T1000 (cell line): Measurements from ENCODE around the gene HOXC9.

ENCODE experiments used
- DNase-seq: peaks from one replicate; lab custom pipeline; 2025; ENCODE audit warnings: mixed read lengths; lab: John Stamatoyannopoulos, UW

Gene HOXC9

GRCh38 chr12:54028314-54029201 lies 28.6 kb downstream of the HOXC9 start, which contains the start of gene HOXC6:
Gene HOXC6, plus strand, starts transcription at chr12:54028440. Its CDS starts 82 bp downstream, at chr12:54028522.
- DNase-seq = no peak

DNA sequence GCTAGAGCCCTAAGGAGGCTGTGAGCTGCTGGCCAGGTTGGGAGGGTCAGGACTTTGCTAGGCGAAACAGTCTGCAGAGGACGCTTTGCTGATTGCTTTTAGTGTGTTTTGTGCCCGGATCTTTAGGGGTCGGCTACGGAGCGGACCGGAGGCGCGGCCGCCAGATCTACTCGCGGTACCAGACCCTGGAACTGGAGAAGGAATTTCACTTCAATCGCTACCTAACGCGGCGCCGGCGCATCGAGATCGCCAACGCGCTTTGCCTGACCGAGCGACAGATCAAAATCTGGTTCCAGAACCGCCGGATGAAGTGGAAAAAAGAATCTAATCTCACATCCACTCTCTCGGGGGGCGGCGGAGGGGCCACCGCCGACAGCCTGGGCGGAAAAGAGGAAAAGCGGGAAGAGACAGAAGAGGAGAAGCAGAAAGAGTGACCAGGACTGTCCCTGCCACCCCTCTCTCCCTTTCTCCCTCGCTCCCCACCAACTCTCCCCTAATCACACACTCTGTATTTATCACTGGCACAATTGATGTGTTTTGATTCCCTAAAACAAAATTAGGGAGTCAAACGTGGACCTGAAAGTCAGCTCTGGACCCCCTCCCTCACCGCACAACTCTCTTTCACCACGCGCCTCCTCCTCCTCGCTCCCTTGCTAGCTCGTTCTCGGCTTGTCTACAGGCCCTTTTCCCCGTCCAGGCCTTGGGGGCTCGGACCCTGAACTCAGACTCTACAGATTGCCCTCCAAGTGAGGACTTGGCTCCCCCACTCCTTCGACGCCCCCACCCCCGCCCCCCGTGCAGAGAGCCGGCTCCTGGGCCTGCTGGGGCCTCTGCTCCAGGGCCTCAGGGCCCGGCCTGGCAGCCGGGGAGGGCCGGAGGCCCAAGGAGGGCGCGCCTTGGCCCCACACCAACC lies 29.8 kb downstream of the HOXC9 start:
- no peak for DNase-seq

DNA sequence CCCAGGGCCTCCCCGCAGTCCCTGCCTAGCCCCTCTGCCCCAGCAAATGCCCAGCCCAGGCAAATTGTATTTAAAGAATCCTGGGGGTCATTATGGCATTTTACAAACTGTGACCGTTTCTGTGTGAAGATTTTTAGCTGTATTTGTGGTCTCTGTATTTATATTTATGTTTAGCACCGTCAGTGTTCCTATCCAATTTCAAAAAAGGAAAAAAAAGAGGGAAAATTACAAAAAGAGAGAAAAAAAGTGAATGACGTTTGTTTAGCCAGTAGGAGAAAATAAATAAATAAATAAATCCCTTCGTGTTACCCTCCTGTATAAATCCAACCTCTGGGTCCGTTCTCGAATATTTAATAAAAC lies 30.5 kb downstream of the HOXC9 start:
- DNase-seq = no peak

DNA sequence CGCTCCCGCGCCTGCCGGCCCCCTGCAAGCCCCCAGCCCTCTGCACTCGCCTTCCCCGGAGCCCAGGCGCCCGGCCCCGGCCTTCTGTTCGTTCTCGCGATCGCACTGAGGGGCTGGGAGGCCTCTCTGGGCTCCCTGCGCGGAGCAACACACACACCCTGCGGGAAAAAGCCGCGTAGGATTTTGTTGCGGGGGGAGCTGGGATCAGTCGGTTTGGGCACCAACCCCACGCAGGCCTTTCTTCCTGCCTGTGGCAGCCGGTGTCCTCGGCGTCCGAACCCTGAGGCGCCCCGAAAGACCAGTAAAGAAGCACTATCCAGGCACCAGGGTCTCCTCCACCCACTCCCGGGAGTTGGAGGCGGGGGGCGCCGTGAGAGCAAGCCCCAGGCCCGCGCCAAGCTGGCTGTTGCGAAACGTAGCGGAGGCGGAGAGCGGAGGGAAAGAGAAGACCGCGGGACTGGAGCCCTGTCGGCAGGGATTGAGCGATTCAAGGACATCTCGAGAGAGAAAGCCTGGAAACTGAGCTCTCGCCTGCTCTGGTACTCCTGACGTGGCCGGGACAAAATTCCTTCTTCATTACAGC lies 31.0 kb downstream of the HOXC9 start:
- no peak for DNase-seq

DNA sequence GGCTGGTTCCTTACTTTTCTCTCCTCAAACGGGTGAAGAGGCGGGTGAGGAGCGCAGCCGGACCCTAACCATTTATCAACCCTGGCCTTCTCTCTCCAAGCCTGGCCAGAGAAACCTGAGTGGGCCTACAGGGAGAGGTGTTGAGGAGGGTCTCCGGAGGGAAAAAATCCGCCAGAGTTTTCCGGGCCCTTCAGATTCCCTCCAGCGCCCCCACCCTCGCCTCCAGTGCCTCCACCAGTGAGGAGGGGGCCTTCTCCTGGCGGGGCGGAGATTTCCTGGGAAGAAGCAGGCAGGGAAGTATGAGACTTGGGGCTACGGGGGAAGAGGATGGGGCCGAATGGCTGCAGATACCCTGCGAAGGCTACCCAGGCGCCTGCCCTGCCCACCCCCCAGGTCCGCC lies 31.5 kb downstream of the HOXC9 start:
- DNase-seq = no peak

DNA sequence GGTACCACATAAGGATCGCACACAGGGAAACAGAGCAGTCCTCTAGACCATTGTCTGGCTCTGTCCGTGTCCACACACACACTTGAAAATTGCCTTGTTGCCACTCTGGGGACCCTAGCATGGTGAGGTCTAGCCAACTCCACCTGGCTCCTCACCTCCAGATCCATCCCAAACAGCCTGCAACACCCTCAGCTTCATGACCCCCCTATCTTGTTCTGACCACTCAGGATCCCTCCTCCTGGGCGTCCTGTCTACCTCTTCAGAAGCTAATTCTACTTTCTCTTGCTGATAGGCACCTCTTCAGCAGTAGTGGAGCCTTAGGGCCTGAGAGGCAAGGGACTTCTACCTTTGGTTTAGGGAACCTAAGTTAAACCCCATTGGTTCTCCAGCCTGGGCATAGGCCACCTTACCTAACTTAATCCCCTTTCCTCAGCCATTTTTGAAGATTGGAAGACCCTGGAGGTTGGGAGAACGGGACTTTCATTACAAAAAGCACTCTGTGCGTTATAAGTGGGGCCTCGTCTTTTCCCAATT lies 32.2 kb downstream of the HOXC9 start:
- no peak for DNase-seq

DNA sequence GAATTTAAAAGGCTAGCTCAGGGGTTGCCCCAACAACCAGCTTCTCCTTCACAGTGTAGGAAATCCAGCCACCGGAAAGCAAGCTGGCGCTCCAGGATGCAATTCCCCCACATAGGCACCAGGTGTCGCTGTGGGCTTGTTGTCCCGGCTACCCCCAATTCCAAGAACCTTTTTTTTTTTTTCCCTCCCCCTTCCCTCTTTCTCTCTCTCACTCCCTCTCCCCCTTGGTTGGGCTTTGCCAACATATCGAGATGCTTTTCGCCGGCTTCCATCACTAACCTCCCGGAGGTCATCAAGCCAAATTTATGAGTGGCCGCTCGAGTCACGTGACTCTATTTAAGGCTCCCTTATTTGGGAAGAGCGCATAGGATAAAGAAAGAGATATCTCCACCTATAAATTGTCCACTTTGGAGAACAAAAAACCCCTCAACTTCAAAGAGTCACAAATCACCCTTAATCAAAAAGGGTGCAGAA lies 32.7 kb downstream of the HOXC9 start, which contains the start of gene HOXC5:
Gene HOXC5 (plus strand): TSS at position 424 of the 474 bp plus-strand sequence. CDS start 73 bp downstream, outside the sequence.
- DNase-seq = no peak

DNA sequence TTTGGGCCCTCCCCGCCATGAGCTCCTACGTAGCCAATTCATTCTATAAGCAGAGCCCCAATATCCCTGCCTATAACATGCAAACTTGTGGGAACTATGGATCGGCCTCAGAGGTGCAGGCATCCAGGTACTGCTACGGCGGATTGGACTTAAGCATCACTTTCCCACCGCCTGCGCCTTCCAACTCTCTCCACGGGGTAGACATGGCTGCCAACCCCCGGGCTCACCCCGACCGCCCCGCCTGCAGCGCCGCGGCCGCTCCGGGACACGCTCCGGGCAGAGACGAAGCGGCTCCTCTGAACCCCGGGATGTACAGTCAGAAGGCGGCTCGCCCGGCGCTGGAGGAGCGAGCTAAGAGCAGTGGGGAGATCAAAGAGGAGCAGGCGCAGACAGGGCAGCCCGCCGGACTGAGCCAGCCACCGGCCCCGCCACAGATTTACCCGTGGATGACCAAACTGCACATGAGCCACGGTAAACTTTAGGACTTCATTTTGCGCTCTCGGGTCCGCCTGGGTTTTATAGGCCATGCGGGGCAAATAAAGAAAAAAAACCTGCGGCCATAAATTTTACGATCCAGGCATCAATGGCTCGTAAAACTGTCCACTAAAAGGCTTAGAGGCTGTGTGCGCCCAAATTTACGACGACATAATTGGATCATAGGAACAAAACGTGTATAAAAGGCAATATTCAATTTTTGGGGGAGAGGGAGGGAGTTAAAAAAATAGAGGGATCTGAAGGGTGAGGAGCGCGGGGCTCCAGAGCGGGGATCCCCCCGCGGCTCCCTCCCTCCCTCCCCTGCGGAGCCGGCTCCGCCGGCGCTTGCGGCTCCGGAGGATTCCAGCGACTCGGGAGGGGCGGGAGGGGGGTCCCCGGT lies 33.4 kb downstream of the HOXC9 start:
- DNase-seq = no peak

- DNase-seq = no peak
These were observed 34.2 kb downstream of the HOXC9 start for GRCh38 chr12:54033980-54034784.

- DNase-seq = no peak
These were observed 34.9 kb downstream of the HOXC9 start for GRCh38 chr12:54034785-54035310.

DNA sequence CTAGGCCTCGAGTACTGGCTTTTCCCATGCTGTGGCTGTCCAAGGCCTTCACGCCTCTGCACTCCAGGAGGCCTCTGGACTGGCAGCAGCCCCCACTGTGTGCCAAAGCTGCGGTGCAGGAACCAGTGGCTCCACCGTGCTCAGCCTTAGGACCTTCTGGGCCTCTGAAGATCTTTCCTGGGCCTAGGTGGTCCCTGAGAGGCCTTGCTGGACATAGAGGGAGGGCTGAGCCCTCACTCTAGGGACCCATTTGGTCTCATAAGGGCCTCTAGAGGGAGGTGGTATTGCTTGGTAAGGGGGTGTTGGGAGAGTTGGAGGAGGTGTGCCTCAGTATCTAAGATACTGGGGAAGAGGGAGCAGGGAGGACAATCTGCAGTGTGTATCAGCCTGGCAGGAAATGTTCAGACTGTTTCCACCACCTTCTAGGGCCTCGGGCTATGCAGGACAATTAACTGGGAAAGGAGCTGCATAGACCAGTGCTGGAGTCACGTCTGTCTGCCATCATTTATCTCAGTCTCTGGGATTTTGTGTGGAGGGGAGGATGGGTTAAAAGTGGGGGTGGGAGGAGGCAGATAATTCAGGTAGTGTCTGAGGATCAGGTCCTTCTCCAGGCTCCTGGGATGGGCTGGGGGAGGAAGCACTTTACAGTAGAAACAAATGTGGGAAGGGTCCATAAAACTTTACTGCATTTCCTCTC lies 35.8 kb downstream of the HOXC9 start:
- DNase-seq = no peak

GRCh38 chr12:54036620-54037359 lies 36.8 kb downstream of the HOXC9 start:
- DNase-seq = no peak

DNA sequence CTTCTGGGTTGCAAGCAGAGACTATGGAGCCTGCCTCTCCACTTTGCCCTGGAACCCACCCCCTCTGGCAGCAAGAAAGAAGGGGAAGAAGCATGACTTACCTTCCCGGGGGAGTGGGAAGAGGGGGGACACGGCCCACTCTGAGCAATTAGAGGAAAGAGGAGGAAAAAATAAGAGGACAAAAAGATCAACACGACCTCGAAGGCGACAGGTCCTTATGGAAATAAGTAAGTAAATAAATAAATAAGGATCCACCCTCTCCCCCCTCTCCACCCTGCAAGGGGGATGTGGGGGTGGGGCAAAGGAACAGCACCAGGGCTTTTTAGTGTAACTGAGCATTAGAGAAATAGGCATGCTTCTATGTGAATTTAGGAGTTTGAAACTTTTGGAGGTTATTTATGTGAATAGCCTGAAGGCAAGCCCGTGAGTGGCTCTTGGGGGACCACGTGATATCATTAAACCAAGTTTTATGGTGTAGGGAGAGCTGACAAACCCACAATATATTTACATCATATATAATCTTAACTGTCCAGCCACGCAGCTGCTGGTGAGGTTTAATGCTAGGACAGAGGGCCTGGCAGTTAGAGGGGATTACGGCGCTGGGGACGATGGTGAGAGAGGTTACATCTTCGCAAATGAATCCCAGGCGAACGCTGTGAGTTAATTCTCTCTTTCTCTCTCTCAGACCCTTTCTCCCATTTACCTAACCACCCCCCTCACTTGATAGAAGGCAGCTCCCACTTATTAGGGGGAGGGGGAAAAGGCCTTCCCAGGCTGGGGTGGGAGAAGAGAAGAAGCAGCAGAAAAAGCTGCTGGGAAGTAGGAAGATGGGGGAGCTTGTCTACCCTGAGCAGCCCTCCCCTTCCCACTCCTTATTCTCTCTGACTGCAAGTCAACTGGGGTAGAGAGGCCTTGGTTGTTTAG lies 37.7 kb downstream of the HOXC9 start:
- DNase-seq = no peak

DNA sequence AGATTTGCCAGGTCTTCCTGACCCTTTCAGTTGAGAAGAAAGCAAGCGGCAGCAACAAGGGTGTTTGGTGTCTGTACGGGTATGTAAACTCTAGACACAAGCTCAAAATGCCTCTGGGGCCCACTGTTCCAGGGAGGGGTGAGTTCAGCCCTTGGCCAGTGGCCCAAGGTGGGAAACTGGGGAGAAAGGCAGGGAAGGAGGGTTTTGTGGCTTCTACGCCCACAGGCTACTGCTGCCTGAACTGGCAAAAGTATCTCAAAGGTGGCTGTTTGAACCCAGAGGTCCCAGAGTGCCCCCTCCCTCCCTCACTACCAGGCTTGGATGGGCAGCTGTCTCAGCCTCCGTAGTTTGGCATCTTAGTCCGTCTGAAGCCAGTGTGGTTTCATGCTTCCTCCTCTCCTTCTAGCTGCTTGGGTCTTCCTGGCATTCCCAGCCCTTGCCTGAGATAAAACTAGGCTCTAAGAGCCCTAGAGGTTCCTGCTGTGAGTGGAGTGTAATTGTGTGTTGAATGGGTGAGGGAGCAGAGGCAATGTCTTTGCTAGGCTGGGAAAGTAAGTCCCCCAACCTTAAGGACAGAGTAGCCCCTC lies 38.4 kb downstream of the HOXC9 start:
- DNase-seq = no peak

- DNase-seq = no peak
These were observed 39.0 kb downstream of the HOXC9 start for GRCh38 chr12:54038871-54039414.

DNA sequence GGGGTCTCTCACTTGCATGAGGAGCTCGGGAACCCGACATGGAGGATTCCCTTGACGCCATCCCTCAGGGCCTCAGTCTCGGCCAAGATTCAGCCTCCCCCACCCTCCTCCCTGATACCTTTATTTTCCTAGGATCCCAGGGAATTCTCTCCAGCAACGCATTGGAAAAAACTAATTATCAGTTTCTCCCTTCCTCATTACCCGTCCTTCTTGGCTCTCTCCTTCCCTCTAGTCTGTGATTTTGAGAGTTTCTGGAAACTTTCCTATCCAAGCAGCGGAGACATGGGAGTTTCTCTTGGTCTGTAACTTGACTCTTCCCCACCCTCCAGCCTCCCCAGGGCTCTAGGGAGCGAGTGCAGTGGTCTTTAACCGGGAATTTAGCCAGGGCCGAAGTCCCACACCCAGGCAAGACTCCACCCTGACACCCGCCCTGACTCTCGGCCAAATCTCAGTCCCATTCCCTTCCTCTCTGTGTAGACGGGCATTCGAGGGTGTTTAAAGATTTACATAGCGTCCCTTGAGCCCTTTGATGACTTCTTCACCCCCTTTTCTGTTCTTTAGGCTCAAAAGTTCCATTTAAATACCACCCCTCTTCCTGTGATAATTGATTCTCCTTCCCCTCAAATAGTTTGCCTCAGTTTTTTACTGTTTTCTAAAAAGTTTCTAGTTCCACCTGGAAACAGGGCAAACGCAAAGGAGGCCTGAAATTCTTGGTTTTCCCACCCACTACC lies 39.6 kb downstream of the HOXC9 start:
- no peak for DNase-seq
